H54 (cell line): ENCODE measurements around the gene DLK2.

Experiments
- DNase-seq: peaks from one replicate; pipeline ENCODE4 v3.0.0; 2011; ENCODE audit warnings: low spot score, mixed read lengths; ENCODE audit not compliant: insufficient read length
- FAIRE-seq: peaks from 3 replicates; lab custom pipeline; 2011; peaks lifted over from hg19 to GRCh38; lab: Jason Lieb, UNC
- POLR2A ChIP-seq: IDR thresholded peaks from 2 replicates; pipeline ENCODE4 v1.6.1; 2011; ENCODE audit warnings: low read depth, mild to moderate bottlenecking, low read length

Gene DLK2

DNA sequence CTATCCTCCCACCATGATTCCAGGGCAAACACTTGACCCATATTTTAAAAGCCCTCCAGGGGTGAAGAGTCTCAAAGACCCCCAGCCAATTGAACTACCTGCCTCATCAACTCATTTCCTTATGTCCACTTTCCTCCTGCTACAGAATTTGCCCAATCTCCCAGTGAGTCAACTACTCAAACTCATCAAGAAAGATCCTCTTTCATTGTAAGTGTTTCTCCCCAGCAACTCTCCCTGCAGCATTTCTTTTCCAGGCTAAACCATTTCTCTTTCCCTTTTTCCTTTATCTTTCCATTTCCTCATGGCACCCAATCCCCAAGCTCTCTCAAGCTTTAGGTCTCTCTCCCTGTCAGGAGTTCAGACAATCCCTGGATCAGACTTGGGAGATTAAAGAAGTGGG, 1.5 kb downstream of the DLK2 start:
- DNase-seq = no peak
- no peak for FAIRE-seq
- no peak for TF ChIP-seq POLR2A

DNA sequence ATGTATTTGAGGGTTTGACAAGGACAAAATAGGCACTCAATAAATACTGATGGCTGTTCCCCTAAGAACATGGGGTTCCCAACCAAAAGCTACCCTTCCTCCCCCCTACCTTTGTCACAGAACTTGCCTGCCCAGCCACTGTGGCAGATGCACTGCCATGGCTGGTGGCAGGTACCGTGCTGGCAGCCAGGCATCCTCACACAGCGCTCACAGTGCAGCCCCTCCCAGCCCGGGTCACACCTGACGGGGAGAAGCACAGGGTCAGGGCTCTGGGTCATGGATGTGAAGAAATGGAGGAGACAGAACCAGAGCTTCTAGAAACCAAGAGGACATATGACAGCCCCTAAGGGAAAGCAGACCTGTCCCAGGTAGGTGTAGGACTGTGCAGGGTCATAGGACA, 2.5 kb downstream of the DLK2 start:
- DNase-seq (no peak), FAIRE-seq (no peak)
- no peak for TF ChIP-seq POLR2A

DNA sequence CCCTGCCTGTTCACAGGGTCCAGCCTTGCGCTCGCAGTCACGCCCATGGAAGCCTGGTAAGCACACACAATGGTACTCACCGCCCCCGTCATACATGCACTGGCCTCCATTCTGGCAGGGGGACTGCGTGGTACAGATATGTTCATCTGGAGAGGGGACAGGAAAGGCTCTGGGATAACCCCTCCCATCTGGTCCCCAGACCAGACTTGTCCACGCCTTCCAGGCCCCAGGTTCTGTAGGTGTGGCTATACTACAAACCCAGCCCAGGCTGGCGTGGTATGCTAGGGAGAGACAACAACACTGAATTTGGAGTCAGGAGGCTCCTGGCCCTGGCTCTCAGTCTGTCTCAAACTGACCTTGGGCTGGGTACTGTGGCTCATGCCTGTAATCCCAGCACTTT, 3.4 kb downstream of the DLK2 start:
- no peak for DNase-seq
- FAIRE-seq = no peak
- TF ChIP-seq POLR2A = no peak

DNA sequence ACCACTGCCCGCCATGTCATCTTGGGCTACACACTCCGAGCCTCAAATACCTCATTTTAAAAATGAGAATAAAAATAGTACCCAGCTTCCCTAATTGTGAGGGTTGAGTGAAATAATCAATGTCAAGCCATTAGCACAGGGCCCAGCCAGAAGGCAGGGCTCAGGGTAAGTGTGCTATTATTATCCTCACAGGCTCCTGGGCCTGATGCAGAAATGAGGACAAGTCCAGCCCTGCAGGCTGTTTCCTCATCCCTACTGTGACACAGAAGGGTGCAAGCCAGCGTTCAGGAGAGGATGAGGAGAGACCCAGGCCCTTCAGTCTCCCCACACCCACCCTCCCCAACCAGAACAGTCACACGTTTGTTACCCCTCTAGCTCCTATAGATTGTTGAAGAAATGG, 4.0 kb downstream of the DLK2 start:
- no peak for DNase-seq
- no peak for TF ChIP-seq POLR2A
- no peak for FAIRE-seq

DNA sequence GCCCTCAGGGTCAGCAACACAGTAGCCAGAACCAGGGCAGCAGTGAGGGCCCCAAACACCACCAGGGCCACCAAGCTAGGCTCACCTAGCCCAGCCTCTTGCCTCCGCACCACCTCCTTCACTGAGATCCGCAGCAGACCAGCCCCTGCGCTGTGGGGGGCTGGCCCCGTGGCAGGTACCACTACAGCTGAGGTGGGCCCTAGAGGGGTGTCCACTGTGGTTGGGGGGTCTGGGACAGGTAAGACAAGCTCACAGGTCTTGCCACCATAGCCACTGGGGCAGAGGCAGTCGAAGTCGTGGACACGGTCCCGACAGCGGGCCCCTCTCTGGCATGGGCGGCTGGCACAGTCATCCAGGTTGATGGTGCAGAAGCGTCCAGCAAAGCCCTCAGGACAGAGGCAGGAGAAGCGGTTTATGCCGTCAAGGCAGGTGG, 4.6 kb downstream of the DLK2 start:
- TF ChIP-seq POLR2A = no peak
- DNase-seq (no peak), FAIRE-seq (no peak)

DNA sequence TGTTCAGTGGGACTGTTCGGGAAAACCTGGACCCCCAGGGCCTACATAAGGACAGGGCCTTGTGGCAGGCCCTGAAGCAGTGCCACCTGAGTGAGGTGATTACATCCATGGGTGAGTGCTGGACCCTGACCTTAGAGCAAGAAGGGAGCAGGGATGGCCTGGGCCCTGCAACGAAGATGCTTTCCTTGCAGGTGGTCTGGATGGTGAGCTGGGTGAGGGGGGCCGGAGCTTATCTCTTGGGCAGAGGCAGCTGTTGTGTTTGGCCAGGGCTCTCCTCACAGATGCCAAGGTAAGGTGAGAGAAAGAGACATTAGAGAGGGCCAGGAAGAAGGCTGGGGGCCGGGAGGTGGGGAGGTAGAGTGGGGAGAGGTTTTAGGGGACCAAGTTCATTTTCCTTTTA, 6.4 kb downstream of the DLK2 start:
- TF ChIP-seq POLR2A = no peak
- FAIRE-seq (no peak), DNase-seq (no peak)

DNA sequence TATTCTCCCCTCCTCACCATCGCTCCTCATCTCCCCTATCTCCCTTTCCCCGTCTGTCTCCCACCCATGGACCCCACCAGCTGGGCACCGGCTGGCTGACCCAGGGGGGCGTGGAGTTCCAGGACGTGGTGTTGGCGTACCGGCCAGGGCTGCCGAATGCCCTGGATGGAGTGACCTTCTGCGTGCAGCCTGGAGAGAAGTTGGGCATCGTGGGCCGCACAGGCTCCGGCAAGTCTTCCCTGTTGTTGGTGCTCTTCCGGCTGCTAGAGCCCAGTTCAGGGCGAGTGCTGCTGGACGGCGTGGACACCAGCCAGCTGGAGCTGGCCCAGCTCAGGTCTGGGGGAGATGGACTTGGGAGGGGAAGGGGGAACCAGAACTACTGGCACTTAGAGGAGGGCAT, 7.7 kb downstream of the DLK2 start:
- no peak for TF ChIP-seq POLR2A
- DNase-seq = no peak
- no peak for FAIRE-seq

DNA sequence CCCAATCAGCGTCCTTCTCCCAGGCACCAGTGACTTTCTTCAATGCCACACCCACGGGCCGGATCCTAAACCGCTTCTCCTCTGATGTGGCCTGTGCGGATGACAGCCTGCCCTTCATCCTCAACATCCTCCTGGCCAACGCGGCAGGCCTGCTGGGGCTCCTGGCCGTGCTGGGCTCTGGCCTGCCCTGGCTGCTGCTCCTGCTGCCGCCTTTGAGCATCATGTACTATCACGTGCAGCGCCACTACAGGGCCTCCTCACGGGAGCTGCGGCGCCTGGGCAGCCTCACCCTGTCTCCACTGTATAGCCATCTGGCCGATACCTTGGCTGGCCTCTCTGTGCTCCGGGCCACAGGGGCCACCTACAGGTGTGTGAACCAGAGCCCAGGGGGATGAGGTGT, 9.8 kb downstream of the DLK2 start:
- no peak for DNase-seq
- FAIRE-seq = no peak
- TF ChIP-seq POLR2A = no peak

DNA sequence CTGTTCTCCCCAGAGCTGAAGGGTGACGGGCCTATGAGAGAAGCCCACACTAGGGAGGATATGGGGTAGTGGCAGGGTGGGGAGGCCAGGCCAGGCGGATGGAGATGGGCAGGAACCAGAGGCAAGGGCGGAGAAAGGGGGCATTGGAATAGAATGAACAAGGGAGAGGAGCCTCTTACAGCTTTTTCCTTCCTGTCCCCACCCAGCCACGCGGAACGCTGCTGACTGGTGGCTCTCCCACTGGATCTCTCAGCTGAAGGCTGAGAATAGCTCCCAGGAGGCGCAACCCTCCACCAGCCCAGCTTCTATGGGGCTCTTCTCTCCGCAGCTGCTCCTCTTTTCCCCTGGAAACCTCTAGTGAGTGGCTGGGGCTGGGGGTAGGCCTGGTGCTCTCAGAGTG, 10.8 kb downstream of the DLK2 start:
- TF ChIP-seq POLR2A = no peak
- FAIRE-seq (no peak), DNase-seq (no peak)

DNA sequence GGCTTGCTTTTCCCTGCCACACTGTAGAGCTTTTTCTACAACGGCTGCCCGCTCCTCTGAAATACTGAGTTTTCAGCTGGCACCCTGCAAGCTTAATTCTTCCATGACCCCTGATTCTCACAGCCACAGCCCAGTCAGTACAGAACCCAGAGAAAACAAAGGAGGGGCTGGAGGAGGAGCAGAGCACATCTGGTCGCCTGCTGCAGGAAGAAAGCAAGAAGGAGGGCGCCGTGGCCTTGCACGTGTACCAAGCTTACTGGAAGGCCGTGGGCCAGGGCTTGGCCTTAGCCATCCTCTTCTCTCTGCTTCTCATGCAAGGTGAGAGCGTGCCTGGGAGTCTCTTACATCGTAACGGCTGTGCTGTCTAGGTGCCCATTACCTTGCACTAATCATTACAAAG, 11.3 kb downstream of the DLK2 start:
- TF ChIP-seq POLR2A = no peak
- FAIRE-seq = no peak
- DNase-seq = no peak

DNA sequence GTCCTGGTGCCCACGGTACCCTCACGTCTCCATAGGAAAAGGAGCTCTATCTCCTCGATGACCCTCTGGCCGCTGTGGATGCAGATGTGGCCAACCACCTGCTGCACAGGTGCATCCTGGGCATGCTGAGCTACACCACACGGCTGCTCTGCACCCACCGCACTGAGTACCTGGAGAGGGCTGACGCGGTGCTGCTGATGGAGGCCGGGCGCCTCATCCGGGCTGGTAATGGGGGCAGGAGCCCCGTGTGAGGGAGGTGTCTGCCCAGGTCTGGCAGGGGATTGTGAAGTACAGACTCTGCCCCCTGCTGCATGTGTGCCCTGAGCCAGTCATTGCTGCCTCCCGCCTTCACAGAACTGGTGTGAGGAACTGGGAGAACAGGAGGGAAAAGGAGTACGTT, 12.4 kb downstream of the DLK2 start:
- no peak for FAIRE-seq
- no peak for DNase-seq
- TF ChIP-seq POLR2A = no peak

DNA sequence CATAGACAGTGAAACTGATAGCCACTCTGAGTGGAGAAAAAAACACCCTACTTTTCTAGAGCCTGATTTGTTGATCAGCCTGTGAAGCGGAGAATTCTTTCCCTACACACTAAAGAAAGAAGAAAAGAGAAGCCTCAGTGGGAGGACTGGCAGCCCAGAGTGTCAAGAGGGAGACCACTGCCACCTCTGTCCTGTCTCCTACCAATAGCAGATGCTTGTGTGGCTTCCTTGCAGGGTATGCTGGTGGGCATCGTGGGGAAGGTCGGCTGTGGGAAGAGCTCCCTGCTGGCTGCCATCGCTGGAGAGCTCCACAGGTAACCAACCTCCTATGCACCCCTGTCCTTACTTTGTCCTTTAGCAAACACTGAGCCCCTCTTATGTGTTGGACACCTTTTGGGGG, 17.6 kb downstream of the DLK2 start:
- DNase-seq (no peak), FAIRE-seq (no peak)

DNA sequence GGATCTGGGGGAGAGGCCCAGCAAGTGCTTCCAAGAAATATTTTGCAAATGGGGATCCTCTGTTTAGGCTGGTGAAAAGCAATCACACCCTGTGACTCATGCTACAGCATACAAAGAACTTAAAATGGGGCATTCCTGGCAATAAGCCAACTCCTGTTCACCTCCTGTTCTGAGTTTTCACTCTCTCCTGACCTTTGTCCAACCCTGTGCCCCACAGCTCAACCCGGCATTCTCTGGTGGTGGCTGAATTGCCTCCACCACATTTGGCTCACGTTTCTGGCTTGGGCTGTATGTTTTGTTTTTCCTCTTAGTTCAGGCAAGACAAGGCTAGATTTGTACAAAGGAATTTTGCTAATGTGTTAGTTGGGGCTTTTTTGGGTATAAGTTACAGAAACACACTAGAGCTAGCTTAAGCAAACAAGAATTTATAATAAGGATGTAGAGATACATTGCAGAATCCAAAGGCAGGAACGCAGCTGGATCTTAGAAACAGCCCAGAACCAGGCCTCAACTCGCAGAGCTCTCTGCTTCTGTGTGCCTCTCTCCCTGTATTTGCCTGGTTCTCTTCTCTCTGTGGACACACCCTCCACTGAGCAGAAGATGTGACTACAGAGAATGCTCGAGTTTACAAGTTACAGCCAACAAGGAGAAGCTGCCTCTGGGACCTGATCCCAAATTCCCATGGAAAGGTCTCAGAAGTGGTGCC, 18.6 kb downstream of the DLK2 start:
- FAIRE-seq (peak; percentile 86), DNase-seq (peak; percentile 81)
- no peak for TF ChIP-seq POLR2A

More for the DNA sequence above, 17.6 kb downstream of the DLK2 start:
- TF ChIP-seq POLR2A = no peak

DNA sequence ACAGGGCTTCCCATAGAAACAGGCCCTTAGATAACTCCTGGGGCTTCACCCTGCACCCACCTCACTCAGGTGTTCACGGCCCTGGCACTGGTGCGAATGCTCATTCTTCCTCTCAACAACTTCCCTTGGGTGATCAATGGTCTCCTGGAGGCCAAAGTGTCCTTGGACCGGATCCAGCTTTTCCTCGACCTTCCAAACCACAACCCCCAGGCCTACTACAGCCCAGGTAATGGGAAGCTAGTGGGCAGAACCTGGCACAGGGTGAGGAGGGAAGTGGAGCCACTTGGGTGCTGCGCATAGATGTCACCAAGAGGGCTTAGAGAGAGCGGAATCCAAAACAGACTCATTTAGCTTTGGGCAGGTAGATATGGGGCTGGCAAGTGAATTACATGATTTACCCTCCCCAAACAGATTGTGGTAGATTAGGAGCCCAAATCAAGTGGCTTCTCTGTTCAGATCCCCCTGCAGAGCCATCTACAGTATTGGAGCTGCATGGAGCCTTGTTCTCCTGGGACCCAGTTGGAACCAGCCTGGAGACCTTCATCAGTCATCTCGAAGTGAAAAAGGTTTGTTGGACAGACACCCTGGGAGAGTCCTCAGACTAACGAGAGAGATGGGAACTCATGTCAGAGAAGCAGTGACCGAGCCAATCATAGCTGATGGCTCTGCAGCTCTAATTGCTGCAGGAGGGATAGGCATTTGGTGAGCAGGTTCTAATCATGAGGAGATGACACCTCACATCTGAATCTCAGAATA, 19.5 kb downstream of the DLK2 start:
- TF ChIP-seq POLR2A = no peak
- DNase-seq = no peak
- no peak for FAIRE-seq

DNA sequence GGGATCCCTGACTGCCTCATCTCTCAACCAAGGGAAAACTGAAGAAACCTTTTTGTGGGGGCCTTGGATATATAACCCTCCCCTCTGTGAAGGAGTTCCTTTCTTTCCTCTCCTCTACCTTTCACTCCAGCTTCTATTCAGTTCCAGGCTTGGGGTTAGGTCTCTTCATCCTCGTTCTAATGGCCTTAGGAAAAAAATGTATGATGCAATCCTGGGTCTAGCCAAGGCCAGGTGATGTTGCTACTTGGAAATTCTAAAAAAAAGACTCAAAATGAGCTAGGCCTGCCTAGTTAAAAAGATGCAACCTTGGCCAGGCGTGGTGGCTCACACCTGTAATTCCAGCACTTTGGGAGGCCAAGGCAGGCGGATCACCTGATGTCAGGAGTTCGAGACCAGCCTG, 20.4 kb downstream of the DLK2 start:
- DNase-seq (no peak), FAIRE-seq (no peak)
- TF ChIP-seq POLR2A = no peak
